ENCODE data around the gene TP53AIP1.

DNA sequence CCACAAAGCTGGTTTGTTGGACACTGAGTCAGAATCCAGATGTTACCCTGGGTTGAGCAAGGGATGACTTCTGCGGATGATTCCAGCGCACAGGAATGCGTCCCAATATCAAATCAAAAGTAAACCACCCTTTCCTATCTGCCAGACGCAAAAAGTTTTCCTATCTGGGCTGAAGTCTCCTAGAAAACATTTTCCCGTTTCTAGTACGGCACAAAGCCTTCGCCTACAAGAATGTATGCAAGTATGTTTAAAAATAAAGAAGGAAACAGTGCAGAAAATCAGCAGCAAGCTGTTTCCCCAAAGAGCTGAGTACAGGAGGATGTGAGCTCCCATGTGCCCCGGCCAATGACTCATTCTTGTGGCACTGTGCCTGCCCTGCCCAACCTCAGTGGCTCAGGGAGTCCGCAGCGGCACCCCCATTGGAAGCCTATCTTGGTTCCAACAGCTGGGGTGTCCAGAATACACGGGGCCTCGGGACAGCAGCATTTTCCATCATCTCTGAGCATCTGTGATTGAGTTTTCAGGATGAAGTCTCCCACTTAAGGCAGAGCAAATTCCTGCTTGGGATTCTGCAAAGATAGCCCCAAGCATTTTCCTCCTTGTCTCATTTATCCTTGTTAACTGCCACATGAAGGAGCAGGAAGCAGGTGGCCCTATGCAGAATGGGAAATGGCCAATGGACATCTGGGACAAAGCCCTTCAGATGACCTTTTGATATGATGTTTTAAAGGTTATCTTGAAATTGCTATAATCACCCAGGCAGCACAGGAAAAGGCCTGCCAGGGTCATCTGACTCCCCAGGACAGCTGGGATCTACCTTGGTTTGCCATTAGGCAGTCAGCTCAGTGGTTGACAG is 34.1 kb downstream of the TP53AIP1 start:
- TF ChIP-seq, protein P1, sequence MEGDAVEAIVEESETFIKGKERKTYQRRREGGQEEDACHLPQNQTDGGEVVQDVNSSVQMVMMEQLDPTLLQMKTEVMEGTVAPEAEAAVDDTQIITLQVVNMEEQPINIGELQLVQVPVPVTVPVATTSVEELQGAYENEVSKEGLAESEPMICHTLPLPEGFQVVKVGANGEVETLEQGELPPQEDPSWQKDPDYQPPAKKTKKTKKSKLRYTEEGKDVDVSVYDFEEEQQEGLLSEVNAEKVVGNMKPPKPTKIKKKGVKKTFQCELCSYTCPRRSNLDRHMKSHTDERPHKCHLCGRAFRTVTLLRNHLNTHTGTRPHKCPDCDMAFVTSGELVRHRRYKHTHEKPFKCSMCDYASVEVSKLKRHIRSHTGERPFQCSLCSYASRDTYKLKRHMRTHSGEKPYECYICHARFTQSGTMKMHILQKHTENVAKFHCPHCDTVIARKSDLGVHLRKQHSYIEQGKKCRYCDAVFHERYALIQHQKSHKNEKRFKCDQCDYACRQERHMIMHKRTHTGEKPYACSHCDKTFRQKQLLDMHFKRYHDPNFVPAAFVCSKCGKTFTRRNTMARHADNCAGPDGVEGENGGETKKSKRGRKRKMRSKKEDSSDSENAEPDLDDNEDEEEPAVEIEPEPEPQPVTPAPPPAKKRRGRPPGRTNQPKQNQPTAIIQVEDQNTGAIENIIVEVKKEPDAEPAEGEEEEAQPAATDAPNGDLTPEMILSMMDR (conservative IDR thresholded peaks at IDR 0.05), result no peak
- no peak for TF ChIP-seq ZFX (IDR thresholded peaks at IDR 0.05)
